K562 (cell line): Measurements from ENCODE around the gene CABP2. TPM values are rescaled to one million over a fixed set of nuclear protein-coding genes. Genes with fewer than 3 reads are reported as not detected.

Experiments used
- CC2D1A ChIP-seq: fragments of 450-650 bp; IDR thresholded peaks from 2 replicates; pipeline ENCODE4 v1.6.1; 2017; ENCODE audit warnings: mild to moderate bottlenecking
- DMBX1 ChIP-seq: fragments of 250-450 bp; sonication (Bioruptor Pico); IDR thresholded peaks from 2 replicates; pipeline ENCODE4 v1.8.0; 2022; ENCODE audit warnings: inconsistent platforms, mild to moderate bottlenecking, moderate library complexity, borderline replicate concordance
- FOXM1 ChIP-seq, 2 experiments: fragments of 450-650 bp in 1 of 2; sonication (generic) in 1 of 2; formaldehyde crosslinking in 1 of 2; IDR thresholded peaks; 2 replicates each; pipeline versions ENCODE4 v1.6.1 to v1.9.0; 2017 to 2022; ENCODE audit warnings: low read depth in 2 of 2, mild to moderate bottlenecking in 2 of 2, missing genetic modification reagents in 1 of 2, moderate library complexity in 1 of 2
- HDAC2 ChIP-seq: fragments of 450-650 bp; IDR thresholded peaks from 2 replicates; pipeline ENCODE4 v1.6.1; 2016; ENCODE audit warnings: mild to moderate bottlenecking
- HNRNPL ChIP-seq: fragments of 200-400 bp; formaldehyde crosslinking; IDR thresholded peaks from 2 replicates; pipeline ENCODE4 v1.6.1; 2017; ENCODE audit warnings: low read depth, mild to moderate bottlenecking, low read length
- MBD2 ChIP-seq: sonication (generic); IDR thresholded peaks from 2 replicates; pipeline ENCODE4 v1.6.1; 2016; ENCODE audit warnings: low read depth, borderline replicate concordance
- MEIS2 ChIP-seq: fragments of 450-650 bp; IDR thresholded peaks from 2 replicates; pipeline ENCODE4 v1.6.1; 2014; ENCODE audit warnings: mild to moderate bottlenecking; ENCODE audit not compliant: partially characterized antibody
- NR2F6 ChIP-seq: fragments of 450-650 bp; formaldehyde crosslinking; IDR thresholded peaks from 2 replicates; pipeline ENCODE4 v1.4.0; 2020; ENCODE audit warnings: mild to moderate bottlenecking
- PHF8 ChIP-seq: fragments of 200-600 bp; sonication (generic); IDR thresholded peaks from 2 replicates; pipeline ENCODE4 v1.6.1; 2012; ENCODE audit warnings: mixed run types, mild to moderate bottlenecking, inconsistent platforms, low read length, moderate library complexity, borderline replicate concordance
- TCF3 ChIP-seq: sonication (generic); formaldehyde crosslinking; IDR thresholded peaks from 2 replicates; pipeline ENCODE4 v1.4.0; 2020; ENCODE audit warnings: mild to moderate bottlenecking, missing genetic modification reagents
- U2AF1 ChIP-seq: fragments of 200-400 bp; formaldehyde crosslinking; optimal IDR thresholded peaks from 2 replicates; pipeline ENCODE3; 2017; ENCODE audit warnings: mild to moderate bottlenecking, low read depth, low read length, moderate library complexity
- XRCC5 ChIP-seq: fragments of 200-400 bp; formaldehyde crosslinking; IDR thresholded peaks from 2 replicates; pipeline ENCODE4 v1.6.1; 2017; ENCODE audit warnings: low read depth, mild to moderate bottlenecking, low read length
- ZKSCAN1 ChIP-seq: fragments of 150-350 bp; IDR thresholded peaks from 2 replicates; pipeline ENCODE4 v1.6.1; 2016; ENCODE audit warnings: low read depth, low read length
- ZNF134 ChIP-seq: fragments of 250-450 bp; sonication (Bioruptor Pico); conservative IDR thresholded peaks from 2 replicates; pipeline ENCODE4 v1.4.0; 2020
- ZNF311 ChIP-seq: fragments of 250-450 bp; sonication (Bioruptor Pico); IDR thresholded peaks from 2 replicates; pipeline ENCODE4 v1.4.0; 2020; ENCODE audit warnings: mild to moderate bottlenecking, moderate library complexity
- ZNF583 ChIP-seq: fragments of 250-450 bp; sonication (Bioruptor Pico); IDR thresholded peaks from 2 replicates; pipeline ENCODE4 v1.4.0; 2020
- polyA plus RNA-seq, 8 experiments: library from polyadenylated mRNA; depleted of rRNA in 4 of 8; stranded (reverse) in 5 of 8; unstranded in 3 of 8; fragments of >200 nt; fragmentation: Nextera tagmentation in 2 of 8; fragmentation: Illumina TruSeq in 1 of 8; extraction: Ambion mirVana in 2 of 8; extraction: Trizol in 1 of 8; gene quantifications; 2 replicates each; pipeline versions ENCODE4 v1.2.1 to v1.2.3, GENCODE V29; 2011 to 2014; ENCODE audit warnings: inconsistent platforms in 1 of 8, missing spikeins in 1 of 8
- total RNA-seq, 7 experiments: library from RNA; depleted of rRNA in 6 of 7; stranded (reverse); fragments of >200 nt in 6 of 7; fragmentation: Illumina TruSeq in 2 of 7; extraction: Trizol in 2 of 7; gene quantifications; 2 replicates each; pipeline versions ENCODE4 v1.2.1 to v1.2.3, GENCODE V29; 2011 to 2021; ENCODE audit warnings: low replicate concordance in 1 of 7
- TF ChIP-seq, protein P1 (sequence below): fragments of 450-650 bp; IDR thresholded peaks from 2 replicates; pipeline ENCODE4 v1.6.1; 2016; ENCODE audit warnings: borderline replicate concordance
- TF ChIP-seq, protein P2 (sequence below), 2 experiments: fragments of 200-800 bp in 1 of 2; sonication (Bioruptor generic) in 1 of 2; sonication (generic) in 1 of 2; formaldehyde crosslinking in 1 of 2; IDR thresholded peaks in 1 of 2; conservative IDR thresholded peaks in 1 of 2; 2 replicates each; pipeline versions ENCODE4 v1.5.0 to v1.6.1; 2016 to 2020; ENCODE audit warnings: missing compliant biosample characterization in 1 of 2, missing genetic modification characterization in 1 of 2, missing genetic modification reagents in 1 of 2
- TF ChIP-seq, protein P3 (sequence below): IDR thresholded peaks from 2 replicates; pipeline ENCODE4 v1.6.1; 2011; ENCODE audit not compliant: insufficient read length; ENCODE audit errors: extremely low read depth
- TF ChIP-seq, protein P4 (sequence below): fragments of 450-650 bp; IDR thresholded peaks from 2 replicates; pipeline ENCODE4 v1.6.1; 2018; ENCODE audit not compliant: partially characterized antibody

CABP2 gene
- total and polyA plus RNA-seq, 9 of the 15 experiments (the other 6 are each of a cell fraction or from before 2014, with no cell fraction given), result not detected

DNA sequence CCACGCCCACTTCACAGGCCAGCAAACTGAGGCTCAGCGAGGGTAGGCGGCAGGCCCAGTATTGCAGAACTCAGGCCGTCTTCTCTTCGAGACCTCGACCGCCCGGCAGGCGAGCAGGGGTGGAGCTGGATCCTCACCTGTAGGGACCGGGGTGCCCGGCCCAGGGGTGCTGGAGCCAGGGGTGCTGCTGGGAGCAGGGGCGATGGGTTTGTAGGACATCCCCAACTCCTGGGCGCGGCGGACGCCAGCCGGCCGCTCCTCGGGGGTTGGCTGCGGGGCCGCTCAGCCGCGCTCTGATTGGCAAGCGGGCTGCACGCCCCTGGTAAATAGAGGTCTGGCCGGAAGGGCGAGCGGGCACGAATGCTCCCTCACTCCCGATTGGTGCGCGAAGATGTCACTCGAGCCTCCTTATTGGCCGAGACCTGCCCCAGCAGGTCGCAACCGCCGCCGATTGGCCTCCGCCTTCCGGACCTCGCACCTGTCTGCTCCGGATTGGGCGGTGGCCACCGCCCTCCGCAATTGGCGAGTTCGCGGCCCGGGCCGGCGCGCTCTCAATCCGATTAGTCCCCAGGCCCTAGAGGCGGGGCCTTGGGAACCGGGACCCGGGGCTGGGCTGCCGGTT, 15.3 kb downstream of the CABP2 start, which contains the start of gene CDK2AP2 (continued):
- TF ChIP-seq XRCC5, result no peak
- no peak for TF ChIP-seq ZKSCAN1
- TF ChIP-seq ZNF134, result peak; percentile 44; the same call in 1 of the 2 replicates
- TF ChIP-seq, protein P1, sequence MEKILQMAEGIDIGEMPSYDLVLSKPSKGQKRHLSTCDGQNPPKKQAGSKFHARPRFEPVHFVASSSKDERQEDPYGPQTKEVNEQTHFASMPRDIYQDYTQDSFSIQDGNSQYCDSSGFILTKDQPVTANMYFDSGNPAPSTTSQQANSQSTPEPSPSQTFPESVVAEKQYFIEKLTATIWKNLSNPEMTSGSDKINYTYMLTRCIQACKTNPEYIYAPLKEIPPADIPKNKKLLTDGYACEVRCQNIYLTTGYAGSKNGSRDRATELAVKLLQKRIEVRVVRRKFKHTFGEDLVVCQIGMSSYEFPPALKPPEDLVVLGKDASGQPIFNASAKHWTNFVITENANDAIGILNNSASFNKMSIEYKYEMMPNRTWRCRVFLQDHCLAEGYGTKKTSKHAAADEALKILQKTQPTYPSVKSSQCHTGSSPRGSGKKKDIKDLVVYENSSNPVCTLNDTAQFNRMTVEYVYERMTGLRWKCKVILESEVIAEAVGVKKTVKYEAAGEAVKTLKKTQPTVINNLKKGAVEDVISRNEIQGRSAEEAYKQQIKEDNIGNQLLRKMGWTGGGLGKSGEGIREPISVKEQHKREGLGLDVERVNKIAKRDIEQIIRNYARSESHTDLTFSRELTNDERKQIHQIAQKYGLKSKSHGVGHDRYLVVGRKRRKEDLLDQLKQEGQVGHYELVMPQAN, result peak; percentile 85
- peak; percentile 99 for TF ChIP-seq MBD2
- TF ChIP-seq CC2D1A, result peak; percentile 87
- TF ChIP-seq HNRNPL, result 0 out of 2 replicates have a peak, but pooled peaks have one; percentile 30
- peak; percentile 98 for TF ChIP-seq HDAC2
- 0 out of 2 replicates have a peak, but pooled peaks have one; percentile 21 for TF ChIP-seq DMBX1 (CRISPR knock-in tag)
- TF ChIP-seq, protein P2, sequence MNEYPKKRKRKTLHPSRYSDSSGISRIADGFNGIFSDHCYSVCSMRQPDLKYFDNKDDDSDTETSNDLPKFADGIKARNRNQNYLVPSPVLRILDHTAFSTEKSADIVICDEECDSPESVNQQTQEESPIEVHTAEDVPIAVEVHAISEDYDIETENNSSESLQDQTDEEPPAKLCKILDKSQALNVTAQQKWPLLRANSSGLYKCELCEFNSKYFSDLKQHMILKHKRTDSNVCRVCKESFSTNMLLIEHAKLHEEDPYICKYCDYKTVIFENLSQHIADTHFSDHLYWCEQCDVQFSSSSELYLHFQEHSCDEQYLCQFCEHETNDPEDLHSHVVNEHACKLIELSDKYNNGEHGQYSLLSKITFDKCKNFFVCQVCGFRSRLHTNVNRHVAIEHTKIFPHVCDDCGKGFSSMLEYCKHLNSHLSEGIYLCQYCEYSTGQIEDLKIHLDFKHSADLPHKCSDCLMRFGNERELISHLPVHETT (CRISPR knock-in tag; conservative IDR thresholded peaks at IDR 0.05 in 1 of 2, IDR thresholded peaks at IDR 0.05 in 1 of 2), result peak in 1 of 2 experiments; percentile 69; a peak in 1 of 4 replicates
- no peak for TF ChIP-seq TCF3 (CRISPR knock-in tag)
- TF ChIP-seq, protein P3, sequence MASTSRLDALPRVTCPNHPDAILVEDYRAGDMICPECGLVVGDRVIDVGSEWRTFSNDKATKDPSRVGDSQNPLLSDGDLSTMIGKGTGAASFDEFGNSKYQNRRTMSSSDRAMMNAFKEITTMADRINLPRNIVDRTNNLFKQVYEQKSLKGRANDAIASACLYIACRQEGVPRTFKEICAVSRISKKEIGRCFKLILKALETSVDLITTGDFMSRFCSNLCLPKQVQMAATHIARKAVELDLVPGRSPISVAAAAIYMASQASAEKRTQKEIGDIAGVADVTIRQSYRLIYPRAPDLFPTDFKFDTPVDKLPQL, result no peak
- TF ChIP-seq ZNF583 (CRISPR knock-in tag), result 0 out of 2 replicates have a peak, but pooled peaks have one; percentile 35
- peak; percentile 75 for TF ChIP-seq FOXM1 (IDR thresholded peaks at IDR 0.05; ENCODE audit: low read depth)
- no peak for TF ChIP-seq FOXM1 (CRISPR knock-in tag; IDR thresholded peaks at IDR 0.05; ENCODE audit: low read depth)
- TF ChIP-seq ZNF311, result no peak
- peak; percentile 24 for TF ChIP-seq MEIS2
- TF ChIP-seq PHF8, result peak; percentile 68; the same call in 1 of the 2 replicates
- no peak for TF ChIP-seq U2AF1
- 0 out of 2 replicates have a peak, but pooled peaks have one; percentile 18 for TF ChIP-seq NR2F6 (CRISPR knock-in tag)
- TF ChIP-seq, protein P4, sequence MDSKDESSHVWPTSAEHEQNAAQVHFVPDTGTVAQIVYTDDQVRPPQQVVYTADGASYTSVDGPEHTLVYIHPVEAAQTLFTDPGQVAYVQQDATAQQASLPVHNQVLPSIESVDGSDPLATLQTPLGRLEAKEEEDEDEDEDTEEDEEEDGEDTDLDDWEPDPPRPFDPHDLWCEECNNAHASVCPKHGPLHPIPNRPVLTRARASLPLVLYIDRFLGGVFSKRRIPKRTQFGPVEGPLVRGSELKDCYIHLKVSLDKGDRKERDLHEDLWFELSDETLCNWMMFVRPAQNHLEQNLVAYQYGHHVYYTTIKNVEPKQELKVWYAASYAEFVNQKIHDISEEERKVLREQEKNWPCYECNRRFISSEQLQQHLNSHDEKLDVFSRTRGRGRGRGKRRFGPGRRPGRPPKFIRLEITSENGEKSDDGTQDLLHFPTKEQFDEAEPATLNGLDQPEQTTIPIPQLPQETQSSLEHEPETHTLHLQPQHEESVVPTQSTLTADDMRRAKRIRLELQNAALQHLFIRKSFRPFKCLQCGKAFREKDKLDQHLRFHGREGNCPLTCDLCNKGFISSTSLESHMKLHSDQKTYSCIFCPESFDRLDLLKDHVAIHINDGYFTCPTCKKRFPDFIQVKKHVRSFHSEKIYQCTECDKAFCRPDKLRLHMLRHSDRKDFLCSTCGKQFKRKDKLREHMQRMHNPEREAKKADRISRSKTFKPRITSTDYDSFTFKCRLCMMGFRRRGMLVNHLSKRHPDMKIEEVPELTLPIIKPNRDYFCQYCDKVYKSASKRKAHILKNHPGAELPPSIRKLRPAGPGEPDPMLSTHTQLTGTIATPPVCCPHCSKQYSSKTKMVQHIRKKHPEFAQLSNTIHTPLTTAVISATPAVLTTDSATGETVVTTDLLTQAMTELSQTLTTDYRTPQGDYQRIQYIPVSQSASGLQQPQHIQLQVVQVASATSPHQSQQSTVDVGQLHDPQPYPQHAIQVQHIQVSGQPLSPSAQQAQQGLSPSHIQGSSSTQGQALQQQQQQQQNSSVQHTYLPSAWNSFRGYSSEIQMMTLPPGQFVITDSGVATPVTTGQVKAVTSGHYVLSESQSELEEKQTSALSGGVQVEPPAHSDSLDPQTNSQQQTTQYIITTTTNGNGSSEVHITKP, result peak; percentile 90
